ENCODE measurements around the gene IGSF8.

Gene IGSF8

GRCh38 chr1:160087118-160087662 is 11.2 kb downstream of the IGSF8 start:
- POLR2A ChIA-PET: interaction anchor here (3.0 kb wide), 1 partner anchor 11 kb away, joined by 11 read pairs; the partner anchor contains the start of gene IGSF8
- no peaks in the 10 kb centered on the region for H3K4me1 ChIP-seq (ENCODE audit: control insufficient read depth, insufficient read depth, low read length)
- CTCF ChIA-PET: interaction anchor here (0.6 to 16.5 kb wide), 18 partner anchors 10 to 1000 kb away, joined by 3 to 541 read pairs (median 8); partner anchors contain the start of genes CASQ1, IGSF8 and KCNJ10
- peaks cover 0 to 7% of the 10 kb centered on the region in 2 experiments; a peak in 1 of 3 replicates for H3K36me3 ChIP-seq (ENCODE audit: control insufficient read depth in 2 of 2, insufficient read depth in 1 of 2, low read length in 2 of 2)
- H3K9me3 ChIP-seq (ENCODE audit: control insufficient read depth, insufficient read depth, low read depth, low read length): no peaks in the 10 kb centered on the region
- H3K4me3 ChIP-seq (ENCODE audit: low read depth, low read length): no peak overlapping the region
- TF ChIP-seq ZNF548 (tag by site-specific recombination; IDR thresholded peaks at IDR 0.05) (no peak), ZNF677 (tag by site-specific recombination; IDR thresholded peaks at IDR 0.05) (peak; percentile 96), SP7 (tag by site-specific recombination; IDR thresholded peaks at IDR 0.05) (no peak), ZNF140 (tag by site-specific recombination; IDR thresholded peaks at IDR 0.05) (no peak)
- no peak overlapping the region for H3K27ac ChIP-seq (ENCODE audit: extremely low read depth, low read depth, low read length)

- ChIA-PET CTCF (interaction anchor here (0.7 to 16.5 kb wide), 33 partner anchors 11 to 1000 kb away, joined by 3 to 541 read pairs (median 7); partner anchors contain the start of genes CASQ1, IGSF8, KCNJ10 and PIGM), POLR2A (interaction anchor here (3.0 kb wide), 1 partner anchor 12 kb away, joined by 11 read pairs; the partner anchor contains the start of gene IGSF8)
- Histone ChIP-seq H3K4me3 (ENCODE audit: low read depth, low read length) (no peak overlapping the region), H3K9me3 (ENCODE audit: control insufficient read depth, insufficient read depth, low read depth, low read length) (no peaks in the 10 kb centered on the region), H3K36me3 (ENCODE audit: control insufficient read depth in 2 of 2, insufficient read depth in 1 of 2, low read length in 2 of 2) (no peaks in the 10 kb centered on the region), H3K4me1 (ENCODE audit: control insufficient read depth, insufficient read depth, low read length) (no peaks in the 10 kb centered on the region), H3K27ac (ENCODE audit: extremely low read depth, low read depth, low read length) (no peak overlapping the region)
- TF ChIP-seq PATZ1 (tag by site-specific recombination; IDR thresholded peaks at IDR 0.05) (no peak), ATF2 (tag by site-specific recombination; IDR thresholded peaks at IDR 0.05; ENCODE audit: low read depth) (peak; percentile 12; the same call in 1 of the 2 replicates)
These were observed 11.9 kb downstream of the IGSF8 start for GRCh38 chr1:160086456-160086892.

- CTCF ChIA-PET: interaction anchor here (0.6 to 16.5 kb wide), 60 partner anchors 8 to 924 kb away, joined by 3 to 541 read pairs (median 4); partner anchors contain the start of genes CASQ1, IGSF8, IGSF9 and KCNJ10
- H3K36me3 ChIP-seq (ENCODE audit: control insufficient read depth in 2 of 2, insufficient read depth in 1 of 2, low read length in 2 of 2): no peaks in the 10 kb centered on the region
- POLR2A ChIA-PET: interaction anchor here (0.6 to 3.0 kb wide), 2 partner anchors 13 to 1011 kb away, joined by 4 to 11 read pairs; partner anchors contain the start of gene IGSF8
- H3K4me1 ChIP-seq (ENCODE audit: control insufficient read depth, insufficient read depth, low read length): no peaks in the 10 kb centered on the region
- H3K9me3 ChIP-seq (ENCODE audit: control insufficient read depth, insufficient read depth, low read depth, low read length): no peaks in the 10 kb centered on the region
- no peak overlapping the region for H3K27ac ChIP-seq (ENCODE audit: extremely low read depth, low read depth, low read length)
- H3K4me3 ChIP-seq (ENCODE audit: low read depth, low read length): no peak overlapping the region
- TF ChIP-seq ZNF2 (tag by site-specific recombination; IDR thresholded peaks at IDR 0.05) (0 out of 2 replicates have a peak, but pooled peaks have one; percentile 58), PRDM2 (tag by site-specific recombination; IDR thresholded peaks at IDR 0.05; ENCODE audit: borderline replicate concordance) (peak; percentile 68; the same call in 1 of the 2 replicates), ZBTB48 (tag by site-specific recombination; IDR thresholded peaks at IDR 0.05) (peak; percentile 93), ZNF366 (tag by site-specific recombination; conservative IDR thresholded peaks at IDR 0.05) (peak; percentile 50), ZIC2 (tag by site-specific recombination; IDR thresholded peaks at IDR 0.05) (0 out of 2 replicates have a peak, but pooled peaks have one; percentile 11), ZNF174 (tag by site-specific recombination; IDR thresholded peaks at IDR 0.05) (no peak), ZNF214 (tag by site-specific recombination; IDR thresholded peaks at IDR 0.05; ENCODE audit: borderline replicate concordance) (no peak), ZNF280C (tag by site-specific recombination; IDR thresholded peaks at IDR 0.05) (no peak), ZBTB17 (tag by site-specific recombination; IDR thresholded peaks at IDR 0.05) (0 out of 2 replicates have a peak, but pooled peaks have one; percentile 36), PRDM1 (tag by site-specific recombination; IDR thresholded peaks at IDR 0.05) (peak; percentile 58; the same call in 1 of the 2 replicates)
These were observed 12.5 kb downstream of the IGSF8 start for GRCh38 chr1:160085686-160086455.
